ENCODE measurements around the gene STX1B. TPM values are rescaled to one million over a fixed set of nuclear protein-coding genes. Genes with fewer than 3 reads are reported as not detected.
A peak's percentile ranks its signal among the peaks of the same experiment; 100 is the strongest.

STX1B gene
- total RNA-seq, 1 experiment from 2014 or later, result 11.0 TPM

- H4K5ac ChIP-seq (ENCODE audit: insufficient read length, low read depth, low read length), result no peak within 1 kb of the TSS
- H2AFZ ChIP-seq (ENCODE audit: low read length), result no peak within 1 kb of the TSS
- TF ChIP-seq CTCF (conservative IDR thresholded peaks at IDR 0.05), result no peak
Measured at GRCh38 chr16:31032736-31033708, 22.6 kb upstream of the STX1B start, which contains the start of gene STX4. Gene STX4 (plus strand): TSS chr16:31033558. CDS start chr16:31033806, 248 bp downstream.

More at GRCh38 chr16:31032736-31033708, 22.6 kb upstream of the STX1B start, which contains the start of gene STX4:
- Histone ChIP-seq H2BK120ac (ENCODE audit: low read depth, low read length, poor library complexity, severe bottlenecking) (no peak within 1 kb of the TSS), H3K4ac (ENCODE audit: low read depth, low read length) (no peak within 1 kb of the TSS), H2BK5ac (ENCODE audit: insufficient read length, low read length) (no peak within 1 kb of the TSS), H3K56ac (ENCODE audit: insufficient read length, low read depth, low read length) (no peak within 1 kb of the TSS), H3K4me2 (ENCODE audit: insufficient read depth, insufficient read length, low read length) (peak within 1 kb of the TSS; percentile 62), H4K20me1 (ENCODE audit: control insufficient read depth, insufficient read depth, insufficient read length) (peaks cover 5% of the 10 kb centered on the region), H3K79me2 (ENCODE audit: insufficient read depth, low read length) (no peaks in the 10 kb centered on the region), H3K23me2 (ENCODE audit: insufficient read length, low read depth, low read length, poor library complexity, severe bottlenecking) (peaks cover 17% of the 10 kb centered on the region), H3K23ac (ENCODE audit: insufficient read length, low read depth, low read length) (no peak within 1 kb of the TSS), H3K79me1 (ENCODE audit: insufficient read depth, low read depth, low read length, poor library complexity, severe bottlenecking) (no peaks in the 10 kb centered on the region), H4K91ac (ENCODE audit: insufficient read length, low read depth, low read length) (no peak within 1 kb of the TSS), H3T11ph (ENCODE audit: low read length) (no peak within 1 kb of the TSS), H3K14ac (ENCODE audit: insufficient read depth, low read length) (no peak within 1 kb of the TSS), H2BK15ac (ENCODE audit: low read depth, low read length) (no peak within 1 kb of the TSS), H3K18ac (ENCODE audit: insufficient read length, low read depth, low read length) (no peak within 1 kb of the TSS), H3K27ac (ENCODE audit: insufficient read length, low read depth, low read length) (no peak within 1 kb of the TSS), H3K9me3 (ENCODE audit: control insufficient read depth, low read depth, low read length) (no peaks in the 10 kb centered on the region), H3K9ac (ENCODE audit: extremely low read depth, insufficient read length, low read length) (no peak within 1 kb of the TSS), H2AK5ac (ENCODE audit: insufficient read length, low read length) (no peak within 1 kb of the TSS), H2BK20ac (ENCODE audit: low read depth, low read length, poor library complexity, severe bottlenecking) (no peak within 1 kb of the TSS), H4K8ac (replicated peaks; ENCODE audit: insufficient read length, low read depth, low read length) (no peak within 1 kb of the TSS), H3K27me3 (ENCODE audit: insufficient read depth, low read length) (no peaks in the 10 kb centered on the region), H3K4me1 (ENCODE audit: insufficient read depth, low read length) (no peaks in the 10 kb centered on the region), H2BK12ac (ENCODE audit: insufficient read length, low read depth, low read length) (no peak within 1 kb of the TSS)
- H3K4me1 Mint-ChIP-seq, result peaks cover 7 to 17% of the 10 kb centered on the region in 2 experiments; a peak in 3 of 4 replicates
- peak within 1 kb of the TSS; percentile 70 to 91 (median 91); a peak in 5 of 7 replicates for H3K27ac Mint-ChIP-seq
- peak within 1 kb of the TSS; percentile 89 to 95 for H3K4me3 Mint-ChIP-seq
- peak; percentile 95 for DNase-seq
- H3K27me3 Mint-ChIP-seq (ENCODE audit: low read depth), result no peaks in the 10 kb centered on the region; the same call in 1 of the 2 replicates
- WGBS (ENCODE audit: extremely low coverage, insufficient read length, low lambda C conversion rate), result no CpG with 5 or more reads among the region's 75 CpGs
- no peaks in the 10 kb centered on the region; a peak in 1 of 7 replicates for H3K36me3 Mint-ChIP-seq (ENCODE audit: insufficient read depth in 1 of 3, low read depth in 3 of 3)
- no peaks in the 10 kb centered on the region for H3K9me3 Mint-ChIP-seq
